Loucy (cell line): ENCODE measurements around the gene NMB.
A peak's percentile ranks its signal among the peaks of the same experiment; 100 is the strongest.

Experiments used
- H2AFZ ChIP-seq: fragments of 200-600 bp; sonication (generic); 2 replicates; pipeline ENCODE4 v1.6.0; 2016; ENCODE audit warnings: antibody characterized with exemption, mild to moderate bottlenecking, low read length, moderate library complexity
- H3F3A ChIP-seq: fragments of 200-600 bp; 2 replicates; pipeline ENCODE4 v1.6.0; 2016; ENCODE audit warnings: antibody characterized with exemption, low read depth, mild to moderate bottlenecking
- H3K27me3 ChIP-seq: fragments of 200-600 bp; sonication (generic); 2 replicates; pipeline ENCODE4 v1.6.1; 2014; ENCODE audit warnings: low read length, mild to moderate bottlenecking; ENCODE audit not compliant: insufficient read depth, poor library complexity, severe bottlenecking
- H3K36me3 ChIP-seq: fragments of 200-600 bp; sonication (generic); 2 replicates; pipeline ENCODE4 v1.6.1; 2016; ENCODE audit warnings: low read length; ENCODE audit not compliant: insufficient read depth
- H3K4me1 ChIP-seq: fragments of 200-600 bp; sonication (generic); 2 replicates; pipeline ENCODE4 v1.5.1; 2014; ENCODE audit warnings: low read length, mild to moderate bottlenecking; ENCODE audit not compliant: insufficient read depth, poor library complexity, severe bottlenecking
- H3K4me2 ChIP-seq: fragments of 200-600 bp; sonication (generic); 2 replicates; pipeline ENCODE4 v1.6.0; 2014; ENCODE audit warnings: antibody characterized with exemption, low read length, low read depth, mild to moderate bottlenecking; ENCODE audit not compliant: poor library complexity, severe bottlenecking
- H3K4me3 ChIP-seq: fragments of 200-600 bp; sonication (generic); 2 replicates; pipeline ENCODE4 v1.5.1; 2014; ENCODE audit warnings: low read length, mild to moderate bottlenecking, mixed read lengths; ENCODE audit not compliant: poor library complexity, severe bottlenecking
- H3K79me2 ChIP-seq: fragments of 200-600 bp; sonication (generic); 2 replicates; pipeline ENCODE4 v1.6.1; 2014; ENCODE audit warnings: low read length; ENCODE audit not compliant: insufficient read depth
- H3K9ac ChIP-seq: fragments of 200-600 bp; sonication (generic); 2 replicates; pipeline ENCODE4 v1.6.0; 2014; ENCODE audit warnings: mild to moderate bottlenecking, low read depth, low read length, moderate library complexity; ENCODE audit not compliant: poor library complexity, severe bottlenecking
- H3K9me2 ChIP-seq: fragments of 200-600 bp; sonication (generic); replicated peaks from 2 replicates; pipeline ENCODE4 v1.6.1; 2016; ENCODE audit warnings: low read depth, low read length, mixed read lengths
- H3K9me3 ChIP-seq: fragments of 200-600 bp; sonication (generic); 2 replicates; pipeline ENCODE4 v1.6.1; 2014; ENCODE audit warnings: mild to moderate bottlenecking, antibody characterized with exemption, low read length, low read depth; ENCODE audit not compliant: insufficient read depth
- H4K20me1 ChIP-seq: fragments of 200-600 bp; sonication (generic); 2 replicates; pipeline ENCODE4 v1.6.0; 2014; ENCODE audit warnings: antibody characterized with exemption, low read length, mild to moderate bottlenecking; ENCODE audit not compliant: insufficient read depth, poor library complexity, severe bottlenecking
- CTCF ChIP-seq: fragments of 200-600 bp; sonication (generic); conservative IDR thresholded peaks from 2 replicates; pipeline ENCODE4 v1.5.1; 2014; ENCODE audit warnings: mild to moderate bottlenecking, antibody characterized with exemption, low read length
- EZH2phosphoT487 ChIP-seq: fragments of 200-600 bp; IDR thresholded peaks from 2 replicates; pipeline ENCODE4 v1.6.1; 2018; ENCODE audit warnings: antibody characterized with exemption, mild to moderate bottlenecking, moderate library complexity, borderline replicate concordance

The NMB gene

GRCh38 chr15:84658080-84658787, at the start of gene NMB:
TSS of gene NMB (minus strand) at chr15:84658199. CDS start at chr15:84658152, 47 bp downstream.
- H3K9me2 ChIP-seq, result no peaks in the 10 kb centered on the region
- H3K79me2 ChIP-seq, result peaks cover 7% of the 10 kb centered on the region
- no peaks in the 10 kb centered on the region for H3K36me3 ChIP-seq
- peak within 1 kb of the TSS; percentile 63 for H3K9ac ChIP-seq
- peak within 1 kb of the TSS; percentile 70 for H3K4me2 ChIP-seq
- peak within 1 kb of the TSS; percentile 65 for H3K4me3 ChIP-seq
- no peaks in the 10 kb centered on the region for H3K9me3 ChIP-seq
- H3K4me1 ChIP-seq, result peaks cover 17% of the 10 kb centered on the region
- no peaks in the 10 kb centered on the region for H3K27me3 ChIP-seq
- H3F3A ChIP-seq, result no peaks in the 10 kb centered on the region
- H4K20me1 ChIP-seq, result no peaks in the 10 kb centered on the region
- peak; percentile 53 for TF ChIP-seq CTCF
- TF ChIP-seq EZH2phosphoT487, result no peak
- H2AFZ ChIP-seq, result peak within 1 kb of the TSS; percentile 74

GRCh38 chr15:84703808-84704207, 45.8 kb upstream of the NMB start:
- TF ChIP-seq CTCF, result no peak
- Histone ChIP-seq H3K9ac (no peak overlapping the region), H3K4me3 (no peak overlapping the region), H2AFZ (no peak overlapping the region), H3K4me2 (no peak overlapping the region), H3K27me3 (no peaks in the 10 kb centered on the region), H4K20me1 (peaks cover 31% of the 10 kb centered on the region), H3K9me2 (no peaks in the 10 kb centered on the region), H3K9me3 (no peaks in the 10 kb centered on the region), H3K79me2 (peaks cover 92% of the 10 kb centered on the region), H3F3A (no peaks in the 10 kb centered on the region), H3K36me3 (no peaks in the 10 kb centered on the region), H3K4me1 (no peaks in the 10 kb centered on the region)

GRCh38 chr15:84702961-84703482, 45.0 kb upstream of the NMB start:
- no peak overlapping the region for H2AFZ ChIP-seq
- H3K36me3 ChIP-seq, result no peaks in the 10 kb centered on the region
- H4K20me1 ChIP-seq, result peaks cover 30% of the 10 kb centered on the region
- TF ChIP-seq CTCF, result no peak
- TF ChIP-seq EZH2phosphoT487, result no peak
- no peak overlapping the region for H3K4me2 ChIP-seq
- H3K4me3 ChIP-seq, result no peak overlapping the region
- H3K9me2 ChIP-seq, result no peaks in the 10 kb centered on the region
- no peaks in the 10 kb centered on the region for H3K9me3 ChIP-seq
- H3K79me2 ChIP-seq, result peaks cover 92% of the 10 kb centered on the region
- no peaks in the 10 kb centered on the region for H3K4me1 ChIP-seq
- no peaks in the 10 kb centered on the region for H3F3A ChIP-seq
- no peaks in the 10 kb centered on the region for H3K27me3 ChIP-seq
- no peak overlapping the region for H3K9ac ChIP-seq
